Panc1 (cell line): ENCODE results near the gene CPHXL2. TPM values are rescaled to one million over a fixed set of nuclear protein-coding genes. Genes with fewer than 3 reads are reported as not detected.

ENCODE experiments used
- ATAC-seq: fragments of 200-7000 bp; cut with Tn5 transposase; 2 replicates; pipeline ENCODE4 v1.9.1; 2020; ENCODE audit warnings: mild to moderate bottlenecking, moderate library complexity
- BruUV-seq: library from RNA; stranded (reverse); fragments of 400-500 nt; replicated peaks from 2 replicates; lab custom pipeline; 2021; lab: Mats Ljungman, UMichigan
- CTCF ChIA-PET: fragments of 300-600 bp; sonication (Branson Sonifier 250); formaldehyde crosslinking; loops from one replicate; lab custom pipeline; 2022; ENCODE audit warnings: antibody characterized with exemption; lab: Charles Lee
- POLR2A ChIA-PET: fragments of 300-600 bp; sonication (Branson Sonifier 250); formaldehyde crosslinking; loops from one replicate; lab custom pipeline; 2022; ENCODE audit warnings: antibody characterized with exemption; lab: Charles Lee
- DNase-seq: peaks from one replicate; pipeline ENCODE4 v3.0.0-alpha.2; 2010; ENCODE audit warnings: low read depth, low spot score
- H3K27ac ChIP-seq: 2 replicates; pipeline ENCODE4 v1.5.1; 2011; ENCODE audit warnings: mild to moderate bottlenecking, low read length, inconsistent platforms
- H3K27me3 ChIP-seq: fragments of 200-500 bp; sonication (Bioruptor generic); 2 replicates; pipeline ENCODE4 v1.6.0; 2014; ENCODE audit warnings: low read length, inconsistent platforms; ENCODE audit not compliant: control insufficient read depth, insufficient read depth
- H3K36me3 ChIP-seq: fragments of 200-500 bp; sonication (Bioruptor generic); 2 replicates; pipeline ENCODE4 v1.5.1; 2014; ENCODE audit warnings: inconsistent platforms, mild to moderate bottlenecking, low read length, moderate library complexity; ENCODE audit not compliant: control insufficient read depth, insufficient read depth
- H3K4me1 ChIP-seq: 2 replicates; pipeline ENCODE4 v1.5.1; 2011; ENCODE audit warnings: inconsistent platforms, mild to moderate bottlenecking, low read length, moderate library complexity; ENCODE audit not compliant: control insufficient read depth, insufficient read depth
- H3K4me3 ChIP-seq, 2 experiments: 2 replicates each; pipeline ENCODE4 v1.5.1; 2011 to 2012; ENCODE audit warnings: low read depth in 2 of 2, low read length in 2 of 2, mild to moderate bottlenecking in 2 of 2, inconsistent platforms in 1 of 2, moderate library complexity in 1 of 2
- H3K9me3 ChIP-seq: fragments of 200-500 bp; sonication (Bioruptor generic); 2 replicates; pipeline ENCODE4 v1.5.1; 2014; ENCODE audit warnings: low read depth, mild to moderate bottlenecking, inconsistent platforms, low read length, moderate library complexity; ENCODE audit not compliant: control insufficient read depth, insufficient read depth
- CTCF ChIP-seq: fragments of 450-650 bp; IDR thresholded peaks from 2 replicates; pipeline ENCODE4 v1.5.1; 2017; ENCODE audit warnings: mild to moderate bottlenecking
- POLR2AphosphoS5 ChIP-seq: IDR thresholded peaks from 2 replicates; pipeline ENCODE4 v1.6.1; 2012; ENCODE audit warnings: mild to moderate bottlenecking, low read depth, low read length, moderate library complexity
- REST ChIP-seq, 2 experiments: IDR thresholded peaks; 2 replicates each; pipeline ENCODE4 v1.6.1; 2011 to 2012; ENCODE audit warnings: low read depth in 2 of 2, control low read depth in 1 of 2, low read length in 1 of 2, mild to moderate bottlenecking in 1 of 2, moderate library complexity in 1 of 2; ENCODE audit not compliant: insufficient read depth in 1 of 2
- SIN3A ChIP-seq: IDR thresholded peaks from 2 replicates; pipeline ENCODE4 v1.6.1; 2012; ENCODE audit warnings: low read depth, mild to moderate bottlenecking, low read length, moderate library complexity, borderline replicate concordance; ENCODE audit not compliant: insufficient read depth
- TCF7L2 ChIP-seq: IDR thresholded peaks from 2 replicates; pipeline ENCODE4 v1.6.1; 2011; ENCODE audit warnings: mild to moderate bottlenecking, low read depth, low read length, inconsistent platforms
- in situ Hi-C: cut with HindIII; loops from 2 replicates; pipeline ENCODE4 v1.10.0; 2016; ENCODE audit warnings: low sequenced_read_pairs, low pct_unique_long_range_greater_than_20kb
- intact Hi-C: fragments of 100-400 bp; cut with micrococcal nuclease; formaldehyde crosslinking; loops from one replicate; pipeline ENCODE4 v1.10.0; 2022; ENCODE audit not compliant: unreplicated experiment
- total RNA-seq: library from RNA; stranded (reverse); gene quantifications from one replicate; pipeline ENCODE4 v1.2.1, GENCODE V29; 2021; ENCODE audit not compliant: unreplicated experiment

The CPHXL2 gene
- total RNA-seq, 1 experiment from 2014 or later, result not detected

GRCh38 chr16:75620326-75621169 lies 56.3 kb downstream of the CPHXL2 start:
- intact Hi-C loops, result loop anchor here (5.0 kb wide), 1 partner anchor 148 kb away; no protein-coding TSS in a partner anchor
- H3K4me1 ChIP-seq, result peaks cover 7% of the 10 kb centered on the region
- H3K4me3 ChIP-seq, result no peak overlapping the region
- no TSS peak for BruUV-seq
- ChIA-PET CTCF (no interaction called here), POLR2A (interaction anchor here (0.6 kb wide), 1 partner anchor 35 kb away, joined by 6 read pairs; no protein-coding TSS in a partner anchor)
- ATAC-seq, result no peak
- no peaks in the 10 kb centered on the region for H3K27me3 ChIP-seq
- H3K9me3 ChIP-seq, result no peaks in the 10 kb centered on the region
- in situ Hi-C loops, result no loop called here
- TF ChIP-seq CTCF (no peak), TCF7L2 (no peak), SIN3A (no peak), POLR2AphosphoS5 (no peak), REST (IDR thresholded peaks at IDR 0.05; ENCODE audit: insufficient read depth in 1 of 2, low read depth in 2 of 2, low read length in 1 of 2) (no peak)
- H3K27ac ChIP-seq, result no peak overlapping the region
- no peak for DNase-seq
- H3K36me3 ChIP-seq, result peaks cover 7% of the 10 kb centered on the region

GRCh38 chr16:75618780-75619179 lies 58.0 kb downstream of the CPHXL2 start:
- TF ChIP-seq POLR2AphosphoS5 (no peak), SIN3A (no peak), REST (IDR thresholded peaks at IDR 0.05; ENCODE audit: insufficient read depth in 1 of 2, low read depth in 2 of 2, low read length in 1 of 2) (no peak), TCF7L2 (no peak), CTCF (no peak)
- in situ Hi-C loops (no loop called here), intact Hi-C loops (no loop called here)
- Histone ChIP-seq H3K36me3 (peaks cover 9% of the 10 kb centered on the region), H3K27ac (no peak overlapping the region), H3K27me3 (no peaks in the 10 kb centered on the region), H3K9me3 (no peaks in the 10 kb centered on the region), H3K4me1 (peaks cover 7% of the 10 kb centered on the region), H3K4me3 (no peak overlapping the region)
- DNase-seq, result no peak
- no peak for ATAC-seq
- CTCF ChIA-PET, result no interaction called here
- POLR2A ChIA-PET, result no interaction called here
- no TSS peak for BruUV-seq
